Midbrain (tissue), 1 donor: Measurements from ENCODE around the gene OBSL1.

Source experiments
- DNase-seq: peaks from one replicate; lab custom pipeline; 2025; lab: John Stamatoyannopoulos, UW

The OBSL1 gene

GRCh38 chr2:219531639-219532377 lies 39.5 kb downstream of the OBSL1 start:
- DNase-seq = no peak

DNA sequence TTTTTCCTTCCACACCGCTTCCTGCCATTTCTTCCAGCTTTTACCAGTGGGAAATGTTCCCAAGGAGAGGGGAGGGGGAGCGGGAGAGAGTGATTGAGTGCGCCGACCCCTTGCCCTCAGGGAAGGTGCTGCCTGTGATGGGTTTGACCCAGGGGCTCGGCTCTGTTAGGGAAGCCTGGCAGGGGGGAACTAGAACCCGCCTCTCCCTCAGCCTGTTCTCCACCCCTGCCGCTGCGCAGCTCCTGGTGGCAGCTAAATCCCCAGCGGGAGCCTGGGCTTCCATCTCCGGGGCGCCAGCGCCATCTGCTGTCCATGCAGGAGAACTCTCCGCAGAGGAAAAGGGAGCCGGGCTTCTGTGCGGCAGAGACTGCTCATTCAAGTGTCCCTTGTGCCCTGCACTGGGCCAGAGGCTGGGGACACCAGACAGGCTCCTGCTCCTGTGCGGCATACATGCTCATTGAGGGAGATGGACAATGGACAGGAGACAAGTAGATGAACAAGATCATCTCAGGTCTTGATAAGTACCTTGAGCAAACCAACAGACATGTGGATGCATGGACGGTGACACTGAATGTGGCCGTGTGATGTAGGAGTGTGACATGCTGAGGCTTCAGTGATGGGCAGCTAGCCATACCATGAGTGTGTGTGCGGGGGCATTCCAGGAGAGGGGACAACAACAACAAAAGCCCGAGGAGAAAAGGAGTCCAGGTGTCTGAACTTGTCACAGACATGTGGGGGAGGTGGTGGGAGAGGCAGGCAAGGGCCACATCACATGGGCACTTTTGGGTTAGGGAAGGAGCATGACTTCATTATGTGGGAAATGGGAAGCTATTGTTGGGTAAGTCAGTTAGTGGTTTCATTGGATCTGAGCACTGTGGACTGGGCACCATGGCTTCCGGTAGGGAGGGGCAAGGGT lies 41.0 kb downstream of the OBSL1 start:
- peak; percentile 85 for DNase-seq

DNA sequence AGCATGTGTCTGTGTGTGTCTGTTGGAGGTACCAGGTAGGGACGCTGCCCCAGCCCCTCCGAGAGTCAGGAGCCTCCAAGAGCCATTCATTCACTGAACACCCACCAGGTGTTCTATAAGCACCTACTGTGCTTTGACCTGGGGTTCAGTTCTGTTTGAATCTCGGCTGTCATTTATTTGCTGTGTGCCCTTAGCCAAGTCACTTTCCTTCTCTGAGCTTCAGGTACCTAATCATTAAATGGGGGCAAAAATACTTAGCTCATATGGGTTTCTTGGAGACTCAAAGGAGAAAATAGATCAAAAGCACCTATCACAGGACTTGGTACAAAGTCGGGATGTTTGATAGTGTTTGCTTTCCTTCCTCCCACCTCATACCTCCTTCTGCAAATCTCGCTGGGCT lies 43.9 kb downstream of the OBSL1 start:
- DNase-seq = no peak

GRCh38 chr2:219527076-219527394 lies 44.3 kb downstream of the OBSL1 start:
- no peak for DNase-seq

DNA sequence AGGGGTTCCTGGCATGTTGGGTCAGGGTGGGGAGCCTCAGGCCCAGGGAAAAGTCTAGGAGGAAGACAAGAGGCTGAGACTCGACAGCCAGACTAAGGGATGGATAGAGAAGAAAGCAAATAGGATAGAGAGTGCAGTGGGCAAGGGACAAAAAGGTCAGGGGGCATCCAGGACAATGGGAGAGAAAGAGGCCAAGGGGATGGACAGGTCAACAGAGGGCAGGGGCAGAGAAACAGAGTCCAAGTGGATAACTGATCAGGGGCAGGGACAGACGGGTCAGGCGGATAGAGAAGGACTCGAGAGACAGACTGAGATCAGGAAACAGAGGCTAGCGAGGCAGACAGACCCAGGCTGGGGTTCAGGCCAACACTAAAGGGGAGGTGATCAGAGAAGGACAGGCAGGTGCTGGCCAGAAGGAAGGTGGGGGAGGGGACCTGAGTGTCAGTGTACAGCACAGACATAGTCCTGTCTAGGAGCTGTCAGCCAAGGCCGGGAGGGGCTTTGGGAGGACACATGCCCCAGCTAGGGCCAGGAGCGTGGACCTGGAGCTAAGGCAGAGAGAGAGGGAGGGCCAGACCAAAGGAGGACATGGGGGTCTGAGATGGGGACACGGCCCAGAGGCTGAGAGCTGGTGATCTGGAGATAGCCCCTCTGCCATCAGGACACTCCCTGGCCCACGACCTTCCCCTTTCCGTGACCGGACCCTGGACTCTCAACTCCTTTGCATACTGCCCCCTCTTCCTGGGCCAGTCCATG lies 44.8 kb downstream of the OBSL1 start:
- DNase-seq = no peak

DNA sequence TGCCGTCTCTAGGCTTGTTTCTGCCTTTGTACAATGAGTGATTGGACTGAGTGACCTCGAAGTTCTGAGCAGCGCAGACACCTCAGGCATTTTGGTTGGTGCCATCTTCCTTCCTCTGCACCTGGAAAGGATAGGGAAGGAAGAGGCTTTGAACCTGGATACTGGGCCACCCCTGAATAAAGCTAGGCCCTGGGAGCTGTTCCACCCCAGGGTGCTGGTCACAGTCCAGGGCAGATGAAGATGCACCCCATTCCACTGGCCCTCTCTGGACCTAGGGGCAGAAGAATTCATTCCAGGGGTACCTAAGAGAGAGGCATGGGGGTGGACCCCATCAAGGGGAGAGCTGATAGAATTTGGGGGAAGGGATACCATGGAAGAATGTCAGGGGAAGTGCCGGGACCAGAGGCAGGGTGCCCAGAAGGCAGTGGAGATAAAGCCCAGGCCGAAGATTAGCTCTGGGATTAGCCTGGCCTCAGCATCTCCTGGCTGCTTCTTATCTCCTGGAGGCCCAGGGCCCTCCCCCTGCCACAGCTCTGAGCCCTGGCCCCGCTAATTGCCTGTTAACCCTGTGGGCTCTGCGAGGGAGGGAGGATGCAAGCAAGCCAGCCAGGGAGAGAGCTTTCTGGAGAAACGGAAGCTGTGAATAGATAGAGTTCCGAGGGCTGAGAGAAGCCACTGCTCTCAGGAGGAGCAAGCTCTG lies 45.7 kb downstream of the OBSL1 start:
- no peak for DNase-seq

GRCh38 chr2:219524817-219525216 lies 46.5 kb downstream of the OBSL1 start:
- no peak for DNase-seq

DNA sequence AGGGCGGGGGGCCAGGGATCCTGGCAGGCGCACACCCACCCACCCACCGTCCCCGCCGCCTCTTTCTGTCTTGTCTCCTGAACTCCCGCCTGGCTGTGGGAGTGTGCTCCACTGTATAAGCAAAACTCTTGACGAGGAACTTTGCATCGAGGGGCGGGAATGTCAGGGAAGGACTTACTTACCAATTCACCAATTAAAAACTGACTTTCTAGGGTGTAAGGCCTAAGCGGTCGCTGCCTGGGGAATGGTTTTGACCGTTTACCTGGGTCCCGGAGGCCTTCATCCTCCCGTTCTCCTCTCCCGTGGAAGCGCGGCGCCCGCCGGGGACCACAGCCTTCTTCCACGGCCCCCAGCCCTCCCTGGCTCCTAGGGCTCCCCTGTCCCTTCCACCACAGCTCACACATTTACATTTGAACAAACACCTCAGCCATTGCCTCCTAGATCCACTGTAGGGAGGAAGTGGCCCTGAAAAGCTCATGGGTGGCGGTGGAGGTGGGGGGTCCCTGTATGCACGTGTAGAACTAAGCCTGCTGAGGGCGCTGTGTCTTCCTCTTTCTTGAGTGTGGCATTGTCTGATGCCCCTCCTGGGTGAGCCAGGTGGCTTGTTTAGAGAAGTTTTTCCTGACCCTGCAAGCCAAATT lies 48.2 kb downstream of the OBSL1 start:
- DNase-seq = no peak

DNA sequence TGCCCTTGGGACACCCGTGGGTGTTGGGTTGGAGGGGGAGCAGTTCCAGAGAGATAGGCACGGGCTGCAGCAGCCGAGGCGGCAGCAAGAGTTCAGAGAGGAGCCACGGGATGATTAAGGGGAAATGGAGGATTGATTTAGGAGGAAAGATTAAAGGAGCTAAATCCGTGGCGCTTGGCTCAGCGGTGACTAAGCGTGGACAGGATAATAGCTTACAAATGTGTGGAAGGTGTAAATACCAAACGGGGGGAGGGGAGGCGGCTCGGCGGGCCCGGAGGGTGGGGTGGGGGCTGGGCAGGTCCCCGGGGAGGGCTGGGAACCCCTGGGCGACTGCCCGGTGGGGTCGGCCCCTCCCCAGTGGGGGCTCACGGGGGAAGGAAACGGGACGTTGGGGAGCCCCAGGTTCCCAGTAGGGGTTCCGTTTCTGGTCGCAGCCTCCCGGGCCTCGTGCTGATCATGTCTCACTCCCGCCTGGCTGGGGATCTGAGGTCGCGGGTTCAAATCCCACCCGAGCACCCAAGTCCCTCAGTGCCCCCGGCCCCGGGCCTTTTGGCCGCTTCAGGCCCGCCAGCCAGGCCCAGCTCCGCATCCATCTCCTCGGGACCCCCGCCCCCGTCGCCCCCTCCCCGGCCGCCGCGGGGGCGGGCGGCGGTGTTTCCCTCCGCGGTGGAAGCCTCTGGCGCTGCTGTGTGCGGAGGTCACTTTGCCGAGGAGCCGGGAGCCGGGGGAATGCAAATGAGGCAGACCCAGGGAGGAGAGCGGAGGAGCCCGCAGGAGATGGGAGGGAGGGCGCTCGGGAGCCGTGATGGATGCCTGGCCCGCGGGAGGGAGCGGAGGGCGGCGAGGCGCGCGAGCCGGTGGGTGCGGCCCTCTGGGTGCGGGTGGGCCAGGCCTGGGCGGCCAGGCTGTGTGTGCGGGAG lies 49.0 kb downstream of the OBSL1 start:
- DNase-seq = no peak

DNA sequence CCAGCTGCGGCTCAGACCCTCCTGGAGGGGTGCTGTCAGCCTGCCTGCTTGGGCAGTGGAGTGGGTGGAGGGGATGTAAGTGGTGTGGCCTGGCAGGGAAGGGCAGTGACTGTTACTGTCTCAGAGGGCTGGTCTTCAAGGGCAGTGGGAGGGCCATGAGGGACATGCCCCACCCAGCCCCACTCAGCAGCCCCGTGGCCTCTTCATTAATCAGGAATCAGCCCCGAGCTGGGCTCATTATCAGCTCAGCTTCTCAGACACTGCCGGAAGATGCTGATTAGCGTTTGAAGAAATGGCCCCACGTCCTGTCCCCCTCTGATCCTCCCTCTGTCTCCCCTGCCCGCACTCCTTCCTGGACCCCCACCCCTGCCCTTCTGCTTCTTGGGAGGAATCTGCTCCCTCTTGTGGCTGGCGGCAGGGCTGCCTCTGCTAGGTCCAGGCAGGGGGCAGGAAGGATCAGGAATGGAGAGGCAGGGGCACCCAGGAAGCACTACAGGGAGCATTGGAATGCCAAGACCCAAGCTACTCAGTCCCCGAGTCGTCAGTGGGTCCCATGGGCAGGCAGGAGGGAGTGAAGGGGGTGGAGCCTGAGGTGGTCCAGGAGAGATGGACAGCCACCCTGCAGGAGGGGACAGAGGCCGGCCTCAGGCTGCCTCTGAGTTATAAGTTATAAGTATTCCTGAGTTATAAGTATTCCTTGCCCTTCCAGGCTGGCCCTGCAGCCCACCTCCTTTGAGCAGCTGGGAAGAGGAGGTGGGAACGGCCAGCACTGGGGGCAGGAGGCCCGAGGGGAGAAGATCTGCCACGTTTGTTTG lies 50.1 kb downstream of the OBSL1 start:
- no peak for DNase-seq

- no peak for DNase-seq
These were observed 51.3 kb downstream of the OBSL1 start for GRCh38 chr2:219520079-219520478.

- no peak for DNase-seq
These were observed 51.8 kb downstream of the OBSL1 start for GRCh38 chr2:219519526-219519916.

- no peak for DNase-seq
These were observed 53.2 kb downstream of the OBSL1 start for GRCh38 chr2:219517954-219518778.

GRCh38 chr2:219516888-219517287 lies 54.5 kb downstream of the OBSL1 start:
- DNase-seq = no peak

GRCh38 chr2:219515874-219516629 lies 55.3 kb downstream of the OBSL1 start:
- no peak for DNase-seq

- DNase-seq = no peak
These were observed 56.5 kb downstream of the OBSL1 start for GRCh38 chr2:219514836-219515235.

GRCh38 chr2:219514196-219514761 lies 57.1 kb downstream of the OBSL1 start, which contains the start of gene ASIC4:
Gene ASIC4, plus strand, starts transcription at chr2:219514482. Its CDS starts 243 bp downstream, at chr2:219514725.
- no peak for DNase-seq
